Measurements from ENCODE around the gene COX7A2.

Gene COX7A2

GRCh38 chr6:75199889-75200288 is 43.7 kb downstream of the COX7A2 start:
- DNase-seq (ENCODE audit: low read depth in 2 of 2), result no peak

GRCh38 chr6:75196081-75196687 is 47.4 kb downstream of the COX7A2 start:
- DNase-seq (ENCODE audit: low read depth in 2 of 2), result peak; percentile 88 to 90

GRCh38 chr6:75188221-75188925 is 55.2 kb downstream of the COX7A2 start:
- no peak for DNase-seq (ENCODE audit: low read depth in 2 of 2)
